ENCODE data around the gene URB1. TPM values are rescaled to one million over a fixed set of nuclear protein-coding genes. Genes with fewer than 3 reads are reported as not detected.
"Not testable (repeated sequence)": the region's sequence is repeated elsewhere in the genome, so short reads cannot be mapped to it uniquely, and the experiment has no call there.

The URB1 gene
- total and polyA plus RNA-seq, 2 of the 8 experiments (the other 6 are each of a cell fraction or from before 2014, with no cell fraction given), result 8.1 to 28.9 TPM

DNA sequence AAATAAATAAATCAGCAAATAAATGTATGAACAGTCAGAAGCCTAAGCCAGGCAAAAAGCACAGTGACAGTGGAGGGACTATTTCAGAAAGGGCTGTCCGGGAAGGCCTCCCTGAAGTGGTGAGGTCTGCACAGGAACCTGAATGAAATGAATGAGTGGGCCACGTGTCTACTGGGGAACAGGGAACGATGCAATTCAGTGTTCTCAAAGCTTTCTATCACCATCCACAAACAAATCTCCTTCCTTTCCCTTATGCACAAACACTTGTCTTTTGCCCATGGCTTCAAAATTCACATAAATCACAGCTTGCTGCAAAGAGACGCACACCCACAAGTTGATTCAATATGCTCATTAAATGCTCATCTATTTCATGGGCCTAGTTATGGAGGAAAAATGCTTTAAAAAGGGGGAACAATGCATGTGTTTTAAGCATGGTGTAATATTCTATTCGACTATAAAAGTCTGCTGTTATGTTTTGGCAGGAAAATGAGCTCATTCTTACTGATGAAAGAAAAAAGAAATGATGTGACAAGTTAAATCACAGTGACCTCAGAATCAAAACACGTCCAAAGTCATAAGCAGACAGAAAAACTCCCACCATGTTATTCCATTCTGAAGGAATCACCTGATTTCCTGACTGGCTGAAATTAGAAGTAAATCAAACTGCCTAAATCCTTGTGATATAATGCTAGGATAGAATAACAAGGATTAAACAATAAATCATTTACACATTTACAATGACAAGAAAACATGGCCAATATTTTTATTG lies 21.6 kb downstream of the URB1 start (continued):
- TF ChIP-seq EZH2 (IDR thresholded peaks at IDR 0.05; ENCODE audit: low read depth, low read length, severe bottlenecking) (no peak), JUND (IDR thresholded peaks at IDR 0.05; ENCODE audit: low read length) (no peak), TEAD4 (IDR thresholded peaks at IDR 0.05; ENCODE audit: low read depth, low read length) (no peak), TAF1 (IDR thresholded peaks at IDR 0.05; ENCODE audit: low read depth, low read length) (no peak)
- TF ChIP-seq, protein P1, sequence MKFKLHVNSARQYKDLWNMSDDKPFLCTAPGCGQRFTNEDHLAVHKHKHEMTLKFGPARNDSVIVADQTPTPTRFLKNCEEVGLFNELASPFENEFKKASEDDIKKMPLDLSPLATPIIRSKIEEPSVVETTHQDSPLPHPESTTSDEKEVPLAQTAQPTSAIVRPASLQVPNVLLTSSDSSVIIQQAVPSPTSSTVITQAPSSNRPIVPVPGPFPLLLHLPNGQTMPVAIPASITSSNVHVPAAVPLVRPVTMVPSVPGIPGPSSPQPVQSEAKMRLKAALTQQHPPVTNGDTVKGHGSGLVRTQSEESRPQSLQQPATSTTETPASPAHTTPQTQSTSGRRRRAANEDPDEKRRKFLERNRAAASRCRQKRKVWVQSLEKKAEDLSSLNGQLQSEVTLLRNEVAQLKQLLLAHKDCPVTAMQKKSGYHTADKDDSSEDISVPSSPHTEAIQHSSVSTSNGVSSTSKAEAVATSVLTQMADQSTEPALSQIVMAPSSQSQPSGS (IDR thresholded peaks at IDR 0.05; ENCODE audit: low read length), result no peak

DNA sequence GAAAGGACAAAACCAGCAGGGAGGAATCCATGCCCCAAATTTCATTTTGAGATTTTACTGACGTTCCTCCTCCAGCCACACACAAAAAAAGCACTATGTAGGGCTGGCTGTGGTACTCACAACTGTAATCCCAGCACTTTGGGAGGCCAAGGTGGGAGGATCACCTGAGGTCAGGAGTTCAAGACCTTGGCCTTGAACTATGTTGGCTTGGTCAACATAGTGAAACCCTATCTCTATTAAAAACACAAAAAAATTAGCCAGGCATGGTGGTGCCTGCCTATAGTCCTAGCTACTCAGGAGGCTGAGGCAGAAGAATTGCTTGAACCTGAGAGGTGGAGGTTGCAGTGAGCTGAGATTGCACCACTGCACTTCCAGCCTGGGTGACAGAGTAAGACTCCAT lies 23.9 kb downstream of the URB1 start:
- H3K4me2 ChIP-seq (ENCODE audit: insufficient read depth in 1 of 2, low read depth in 2 of 2, low read length in 2 of 2); H2BK12ac ChIP-seq (ENCODE audit: low read depth, low read length); H3K9me3 ChIP-seq (ENCODE audit: insufficient read depth in 2 of 2, low read depth in 1 of 2, low read length in 1 of 2); H3K4me3 ChIP-seq (ENCODE audit: extremely low read depth in 1 of 4, insufficient read depth in 2 of 4, low read depth in 3 of 4, low read length in 4 of 4); H3K4ac ChIP-seq (replicated peaks; ENCODE audit: insufficient read length, low read depth, low read length); FAIRE-seq; H3K9ac ChIP-seq (replicated peaks in 1 of 4; ENCODE audit: extremely low read depth in 1 of 4, low read depth in 3 of 4, low read length in 3 of 4); H3K79me2 ChIP-seq (ENCODE audit: control insufficient read depth in 1 of 2, insufficient read depth in 2 of 2, low read length in 2 of 2); H2AFZ ChIP-seq (ENCODE audit: low read length); H3K4me1 ChIP-seq (replicated peaks in 1 of 4; ENCODE audit: control insufficient read depth in 3 of 4, insufficient read depth in 4 of 4, low read length in 3 of 4); H3K14ac ChIP-seq (ENCODE audit: insufficient read length); H4K20me1 ChIP-seq (replicated peaks in 1 of 2; ENCODE audit: control insufficient read depth in 1 of 2, insufficient read depth in 2 of 2, low read length in 2 of 2); DNase-seq (ENCODE audit: low read depth in 1 of 2, low spot score in 2 of 2); H4K5ac ChIP-seq (ENCODE audit: insufficient read length, low read depth, low read length); H3K27me3 ChIP-seq (replicated peaks in 1 of 4; ENCODE audit: control insufficient read depth in 3 of 4, extremely low read depth in 1 of 4, insufficient read depth in 3 of 4, low read length in 3 of 4); H3K23me2 ChIP-seq (ENCODE audit: low read depth, low read length); H3K27ac ChIP-seq (ENCODE audit: low read depth, low read length); H2AK5ac ChIP-seq (ENCODE audit: low read depth, low read length); H4K91ac ChIP-seq (replicated peaks; ENCODE audit: insufficient read length, low read length); H2BK20ac ChIP-seq (ENCODE audit: low read length); H3K18ac ChIP-seq (ENCODE audit: extremely low read depth, low read length); H3K79me1 ChIP-seq (ENCODE audit: low read depth, low read length); H2BK120ac ChIP-seq (replicated peaks; ENCODE audit: low read depth, low read length); H3K23ac ChIP-seq (ENCODE audit: insufficient read length); H3K56ac ChIP-seq (replicated peaks; ENCODE audit: insufficient read length, low read depth, low read length); H2BK15ac ChIP-seq (ENCODE audit: low read length); H4K8ac ChIP-seq (ENCODE audit: extremely low read depth, insufficient read depth, low read length); H2BK5ac ChIP-seq (ENCODE audit: low read depth, low read length): not testable (repeated sequence)
- CTCF ChIA-PET (ENCODE audit: partially characterized antibody), result interaction anchor here (1.1 to 2.1 kb wide), 3 partner anchors 15 to 232 kb away, joined by 3 to 6 read pairs (median 3); no protein-coding TSS in a partner anchor
- POLR2A ChIA-PET (ENCODE audit: partially characterized antibody), result interaction anchor here (1.4 kb wide), 1 partner anchor 24 kb away, joined by 3 read pairs; the partner anchor contains the start of gene URB1
- 90% methylated on average over 1 of the region's 1 CpG; no CpG with 5 or more reads in 1 of the 2 experiments for WGBS, 2 experiments (ENCODE audit: extremely low coverage in 1 of 2, insufficient coverage in 1 of 2, insufficient read length in 1 of 2, insufficient replicate concordance in 2 of 2, low coverage in 1 of 2, low lambda C conversion rate in 2 of 2, missing lambda C conversion rate in 1 of 2)
- H3K36me3 ChIP-seq (ENCODE audit: control insufficient read depth in 2 of 4, insufficient read depth in 4 of 4, low read length in 3 of 4), result peaks cover 15 to 74% (median 56%) of the 10 kb centered on the region in 4 experiments
